NCI-H2171 (cell line): ENCODE results near the gene FAM9A.

Experiments
- DNase-seq: peaks from one replicate; lab custom pipeline; 2025; lab: John Stamatoyannopoulos, UW

Gene FAM9A

DNA sequence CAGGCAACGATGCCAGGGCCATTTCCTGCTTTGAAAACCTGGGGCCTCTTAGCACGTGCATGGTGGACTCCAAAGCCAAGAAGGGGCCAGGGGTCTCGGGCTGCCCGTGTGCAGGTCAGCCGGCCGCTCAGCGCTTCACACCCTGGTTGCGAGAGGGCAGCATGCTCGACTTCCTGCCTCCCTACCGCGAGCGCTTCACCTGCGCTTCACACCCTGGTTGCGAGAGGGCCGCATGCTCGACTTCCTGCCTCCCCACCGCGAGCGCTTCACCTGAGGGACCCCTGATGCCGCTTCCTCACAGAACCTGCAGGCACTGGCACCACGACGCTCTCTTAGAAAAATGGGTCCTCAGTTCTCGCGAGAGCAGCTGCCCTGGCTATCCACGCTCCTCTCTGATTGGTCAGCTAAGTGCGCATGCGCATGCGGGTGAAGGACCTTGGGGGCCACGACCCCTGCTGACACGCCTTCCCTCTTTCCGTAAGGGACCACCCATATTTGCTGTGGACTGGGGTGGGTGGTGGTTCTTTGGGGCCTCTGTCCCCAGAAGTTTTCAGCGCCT lies at the start of gene FAM9A:
Gene FAM9A, minus strand, starts transcription at position 343 of the 559 bp plus-strand sequence. CDS start 1,212 bp downstream, outside the sequence.
- DNase-seq, result no peak

DNA sequence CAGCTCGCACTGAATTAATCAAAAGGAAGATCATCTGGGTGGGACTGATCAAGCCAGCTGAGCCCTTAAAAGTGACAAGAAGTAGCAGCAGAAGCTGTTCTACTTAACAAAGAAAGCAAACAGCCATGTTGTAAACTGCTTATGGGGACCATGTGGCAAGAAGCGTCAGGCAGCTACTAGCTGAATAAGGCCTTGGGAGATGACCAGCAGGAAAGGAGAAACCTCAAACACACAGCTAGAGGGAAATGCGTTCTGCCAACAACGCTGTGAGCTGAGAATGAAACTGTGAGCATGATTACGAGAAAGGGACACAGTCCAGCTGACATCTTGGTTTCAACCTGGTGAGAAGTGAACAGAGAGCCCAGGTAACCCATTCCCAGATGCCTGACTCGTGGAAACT lies 49.3 kb upstream of the FAM9A start:
- DNase-seq, result no peak

DNA sequence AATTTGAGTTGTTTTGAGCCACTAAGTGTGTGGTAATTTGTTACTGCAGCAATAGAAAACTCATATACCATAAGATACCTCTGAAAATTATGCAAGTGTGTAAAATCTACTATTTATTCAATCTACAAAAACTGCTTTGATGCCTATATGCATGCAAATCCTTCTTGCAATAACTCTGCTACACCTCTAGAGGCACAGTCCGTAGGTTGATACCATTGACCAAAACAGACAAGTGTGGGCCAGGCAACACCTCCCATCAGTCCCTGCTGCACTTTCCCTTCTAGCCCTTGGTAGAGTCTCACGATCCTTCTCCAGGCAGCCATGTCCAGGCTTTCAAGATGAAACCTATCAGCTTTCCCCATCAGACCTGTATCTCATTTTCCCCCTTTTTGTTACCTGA lies 48.8 kb upstream of the FAM9A start:
- no peak for DNase-seq

DNA sequence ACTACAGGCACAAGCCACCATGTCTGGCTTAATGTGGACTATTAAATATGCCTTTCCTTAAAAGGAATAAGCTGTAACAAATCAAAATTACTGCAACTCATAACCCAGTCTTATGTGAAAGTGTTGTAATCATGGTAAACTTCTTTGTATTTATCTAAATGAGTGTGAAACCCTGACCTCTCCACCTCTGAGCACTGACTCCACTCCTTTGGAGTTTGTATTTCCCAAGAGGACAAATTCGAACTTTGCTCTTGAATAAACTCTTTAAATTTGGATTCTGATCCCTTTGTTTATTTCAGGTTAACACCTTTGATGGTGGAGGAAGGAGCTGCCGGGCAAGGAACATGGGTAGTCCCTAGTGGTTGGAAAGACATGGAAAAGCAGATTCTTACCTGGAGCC lies 48.3 kb upstream of the FAM9A start:
- DNase-seq, result no peak

DNA sequence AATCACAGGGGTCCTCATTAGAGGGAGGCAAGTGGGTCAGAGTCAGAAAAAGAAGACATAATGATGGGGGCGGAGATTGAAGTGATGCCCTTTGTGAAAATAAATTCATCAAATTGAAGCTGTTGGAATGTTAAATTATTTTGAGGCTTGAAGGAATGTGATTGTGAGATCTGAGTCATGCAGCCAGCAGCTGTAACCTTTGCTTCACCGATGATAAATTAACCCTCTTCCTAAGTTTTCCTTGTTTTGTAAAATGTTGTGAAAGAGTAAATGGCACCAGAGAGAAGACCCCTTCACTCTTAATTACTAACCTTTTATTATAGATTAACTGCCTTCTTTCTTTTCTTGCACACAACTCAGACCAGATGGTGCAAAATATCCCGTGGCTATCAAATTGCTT lies 47.7 kb upstream of the FAM9A start:
- DNase-seq, result no peak

DNA sequence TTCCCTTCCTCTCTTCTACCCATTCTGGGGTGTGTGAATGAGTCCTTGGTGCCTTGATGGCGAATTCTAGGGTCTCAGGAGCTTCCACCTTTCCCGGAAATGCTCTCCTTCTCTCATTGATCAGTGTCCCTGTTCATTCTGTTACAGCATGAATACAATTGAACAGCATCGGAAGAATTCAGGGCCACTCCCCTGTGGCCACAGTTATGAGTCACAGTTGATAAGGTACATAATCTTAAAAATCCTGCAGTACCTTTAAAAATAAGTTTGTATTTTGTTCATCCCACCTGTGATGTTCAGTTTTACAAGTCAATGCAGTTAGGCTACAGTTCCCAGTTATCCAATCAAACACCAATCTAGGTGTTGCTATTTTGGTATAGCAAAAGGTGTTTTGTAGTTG lies 47.3 kb upstream of the FAM9A start:
- no peak for DNase-seq

DNA sequence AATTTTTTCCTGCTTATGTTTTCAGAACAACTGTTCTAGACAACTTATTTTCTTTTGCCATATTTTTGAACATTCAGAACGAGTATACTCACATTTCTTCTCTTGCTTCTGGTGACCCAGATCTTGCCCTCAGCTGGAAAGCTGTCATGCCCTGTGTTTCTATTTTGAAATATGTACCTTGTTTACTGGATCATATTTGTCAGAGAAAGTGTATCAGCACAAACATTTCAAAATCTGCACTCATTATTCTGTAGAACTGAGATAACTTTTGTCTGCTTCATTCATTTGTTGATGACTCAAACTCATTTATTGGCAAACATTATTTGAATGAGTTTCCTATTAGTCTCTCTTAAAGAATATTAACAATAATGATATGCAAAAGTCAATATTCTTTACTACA lies 46.2 kb upstream of the FAM9A start:
- no peak for DNase-seq

DNA sequence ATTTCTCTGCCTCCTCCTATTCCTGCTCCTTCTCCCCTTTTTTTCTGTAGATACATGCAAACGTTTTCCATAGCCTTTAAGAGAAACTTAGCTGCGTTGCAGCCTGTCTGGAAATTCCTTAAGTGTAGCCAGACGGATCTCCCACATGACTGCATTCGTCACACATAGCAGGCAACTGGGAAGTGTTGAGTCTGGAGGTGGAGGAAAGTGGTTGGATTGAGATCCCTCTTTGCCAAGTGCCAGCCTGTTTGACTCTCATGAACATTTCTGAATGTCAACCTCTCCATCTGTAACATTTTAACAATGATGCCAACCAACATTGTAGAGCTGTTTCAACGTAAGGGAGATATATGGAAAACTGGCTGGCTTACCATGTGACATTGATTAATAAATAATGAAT lies 45.1 kb upstream of the FAM9A start:
- no peak for DNase-seq

DNA sequence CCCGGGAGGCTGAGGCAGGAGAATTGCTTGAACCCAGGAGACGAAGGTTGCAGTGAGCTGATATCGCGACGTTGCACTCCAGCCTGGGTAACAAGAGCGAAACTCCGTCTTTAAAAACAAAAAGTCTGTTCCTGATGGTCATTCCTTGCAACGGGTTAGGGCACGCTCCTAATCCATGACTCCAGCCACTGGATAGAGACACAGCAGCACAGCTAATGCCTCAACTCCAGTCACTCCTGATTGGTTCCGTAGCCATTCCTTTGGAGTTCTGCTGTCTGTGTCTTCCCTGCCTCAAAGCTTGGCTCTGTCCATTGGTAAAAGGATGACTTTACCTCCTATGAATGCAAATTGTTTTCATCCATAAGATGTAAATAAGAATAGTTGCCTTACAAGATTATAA lies 44.3 kb upstream of the FAM9A start:
- DNase-seq, result no peak

DNA sequence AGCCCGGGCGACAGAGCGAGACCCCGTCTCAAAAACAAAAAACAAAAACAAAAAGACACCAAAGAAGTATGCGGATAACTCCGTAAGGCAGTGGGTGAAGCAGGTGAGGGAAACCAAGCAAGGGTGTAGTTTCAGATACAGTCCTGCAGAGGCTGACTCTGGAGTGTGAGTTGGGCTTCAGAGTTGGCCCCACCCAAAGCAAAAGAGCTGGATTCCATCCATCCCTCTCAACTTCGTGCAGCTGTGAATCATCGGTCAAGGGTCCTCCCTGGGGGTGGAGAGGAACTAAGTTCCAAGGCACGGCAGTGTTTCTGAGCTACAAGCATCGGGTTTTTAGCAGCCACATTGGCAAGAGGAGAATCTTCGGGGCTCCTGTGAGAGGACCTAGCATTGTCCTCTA lies 43.9 kb upstream of the FAM9A start:
- DNase-seq, result no peak

DNA sequence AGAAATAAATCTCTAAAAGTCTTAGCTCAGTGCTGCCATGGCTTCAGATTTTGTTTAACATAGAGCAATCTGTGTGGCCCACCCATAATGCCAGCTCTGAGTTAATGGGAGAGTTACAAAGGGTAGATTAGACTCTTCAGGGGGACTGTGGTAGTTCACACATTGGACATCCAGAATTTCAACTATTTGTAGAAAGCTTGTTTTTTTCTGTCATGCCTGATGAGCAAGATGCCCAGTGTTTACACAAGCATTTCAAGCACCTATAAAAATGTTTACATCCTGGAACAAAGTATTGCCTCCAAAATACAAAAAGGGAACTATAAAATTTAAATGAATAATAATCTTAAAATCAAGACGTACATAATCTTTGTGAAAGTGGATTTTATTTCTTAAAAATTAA lies 43.0 kb upstream of the FAM9A start:
- DNase-seq, result no peak

DNA sequence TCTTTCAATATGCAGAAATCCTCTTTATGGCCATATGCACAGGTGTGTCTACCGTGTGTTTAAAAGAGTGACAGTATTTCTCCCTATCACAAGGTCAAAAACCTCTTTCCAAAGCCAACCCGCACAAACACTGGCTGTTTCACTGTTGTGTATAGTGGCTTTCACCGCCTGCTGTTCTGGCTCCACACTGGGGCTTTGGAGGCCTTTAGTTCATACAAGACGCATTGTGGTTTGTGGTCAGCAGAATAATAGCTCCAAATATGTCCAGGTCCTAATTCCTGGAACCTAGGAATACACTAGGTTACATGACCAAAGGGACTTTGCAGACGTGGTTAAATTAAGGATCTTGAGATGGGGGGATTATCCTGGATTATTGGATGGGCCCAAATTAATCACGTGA lies 40.7 kb upstream of the FAM9A start:
- DNase-seq, result no peak

DNA sequence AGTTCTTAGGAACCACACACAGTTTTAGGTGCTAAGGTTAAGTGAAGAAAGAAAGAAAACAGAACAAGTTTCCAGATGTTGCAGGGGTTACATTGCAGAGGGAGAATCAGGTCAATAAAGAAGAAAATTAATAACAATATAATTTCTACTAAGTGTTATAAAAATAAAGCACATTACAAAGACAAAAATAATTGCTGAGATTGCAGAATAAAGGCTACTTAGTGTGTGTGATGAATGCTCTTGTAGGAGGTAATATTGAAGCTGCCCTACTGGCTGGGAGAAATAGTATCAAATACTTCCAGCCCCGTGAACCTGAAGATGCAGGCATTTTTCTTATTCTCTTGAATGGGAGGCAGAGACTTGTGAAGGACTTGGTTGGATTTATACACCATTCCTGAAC lies 33.2 kb upstream of the FAM9A start:
- DNase-seq, result no peak

DNA sequence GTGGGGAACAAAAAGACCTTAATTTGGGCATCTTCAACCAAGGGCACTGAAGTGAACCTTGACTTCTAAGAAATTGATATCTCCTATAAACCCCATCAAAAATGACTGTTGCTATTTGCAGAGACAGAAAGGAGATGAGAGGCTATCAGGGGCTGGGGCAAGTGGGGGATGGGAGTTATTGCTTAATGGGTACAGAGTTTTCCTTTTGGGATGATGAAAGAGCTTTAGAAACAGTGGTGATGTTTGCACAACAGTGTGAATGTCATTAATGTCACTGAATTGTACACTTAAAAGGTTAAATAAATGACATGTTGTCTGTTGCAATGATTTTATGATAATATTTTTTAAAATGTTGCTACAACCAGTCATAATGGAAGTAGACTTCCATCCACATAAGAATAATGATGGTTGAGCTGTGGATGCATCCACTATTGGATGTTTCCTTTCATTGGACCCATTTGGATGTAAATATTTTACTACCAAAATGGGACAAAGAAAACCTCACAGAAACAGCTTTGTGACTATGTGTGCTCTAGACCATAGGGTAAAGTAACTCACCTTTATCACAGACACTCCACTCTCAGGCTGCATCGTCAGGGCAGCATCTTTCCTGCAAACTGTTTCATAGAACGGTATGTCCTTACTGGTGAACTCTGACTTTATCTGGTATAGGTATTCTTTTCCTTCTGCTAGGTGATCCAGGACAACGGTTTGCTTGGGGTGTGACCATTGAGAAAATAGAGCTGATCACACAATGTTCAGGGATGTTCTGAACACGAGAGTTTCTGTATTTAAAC lies 31.6 kb upstream of the FAM9A start:
- no peak for DNase-seq

DNA sequence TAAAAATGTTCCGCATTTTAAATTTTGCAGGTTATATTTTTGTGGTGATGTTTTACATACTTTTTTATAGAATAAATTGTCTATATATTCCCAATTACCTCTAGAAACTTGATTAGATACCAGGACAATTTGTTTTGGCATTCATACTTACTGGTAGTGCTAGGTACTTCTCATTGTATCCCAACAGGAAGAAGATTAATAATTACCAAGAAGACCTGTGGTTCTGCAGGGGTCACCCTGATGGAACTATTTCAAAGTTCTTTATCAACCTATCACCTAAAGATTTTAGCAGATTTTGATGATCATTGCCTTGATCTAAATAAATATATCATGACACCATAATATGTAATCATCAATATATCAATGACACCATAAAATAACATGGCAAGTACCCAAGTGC lies 22.5 kb upstream of the FAM9A start:
- no peak for DNase-seq

DNA sequence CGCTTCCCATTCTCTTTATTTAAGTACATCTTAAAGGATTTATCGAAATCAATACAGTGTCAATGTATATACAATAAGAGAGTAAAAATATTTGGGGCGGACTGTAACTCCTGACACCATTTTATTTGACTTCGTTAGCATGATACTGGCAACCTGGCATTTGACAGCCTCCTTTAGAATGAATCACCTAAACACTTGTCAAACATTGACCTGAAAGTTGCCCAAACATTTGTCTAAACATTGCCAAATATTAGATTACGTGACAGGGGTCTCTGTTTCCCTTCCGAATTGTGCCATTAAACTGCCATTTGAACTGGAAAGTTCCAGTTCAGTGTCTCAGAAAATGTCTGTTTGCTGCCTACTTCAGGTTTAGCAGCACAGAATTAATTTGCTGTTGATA lies 20.8 kb upstream of the FAM9A start:
- no peak for DNase-seq

DNA sequence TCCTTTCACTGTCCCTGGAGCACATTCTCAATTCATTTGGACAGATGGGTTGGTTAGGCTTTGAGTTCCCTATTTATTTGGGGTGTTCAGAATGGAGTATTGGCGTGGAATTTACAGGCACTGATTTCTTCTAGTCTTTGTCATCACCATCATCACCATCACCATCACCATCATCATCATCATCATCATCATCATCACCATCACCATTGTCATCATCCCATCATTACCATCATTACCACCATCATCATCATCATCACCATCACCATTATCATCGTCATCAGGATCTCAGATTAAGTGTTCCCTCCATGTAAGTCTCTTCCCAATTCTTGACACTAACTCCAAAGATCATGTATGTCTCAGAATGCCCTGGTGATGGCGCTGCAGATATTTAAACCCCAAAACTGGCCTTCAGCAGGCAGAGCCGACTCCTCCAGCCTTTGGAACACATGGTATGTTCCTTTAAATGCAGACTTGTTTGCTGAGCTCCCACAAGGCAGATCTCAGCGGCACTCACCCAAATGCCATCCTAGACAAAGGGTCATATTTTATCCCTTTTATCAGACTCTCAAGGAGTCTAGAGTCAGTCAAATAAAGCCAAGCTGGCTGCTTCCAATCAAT lies 19.8 kb upstream of the FAM9A start:
- no peak for DNase-seq

DNA sequence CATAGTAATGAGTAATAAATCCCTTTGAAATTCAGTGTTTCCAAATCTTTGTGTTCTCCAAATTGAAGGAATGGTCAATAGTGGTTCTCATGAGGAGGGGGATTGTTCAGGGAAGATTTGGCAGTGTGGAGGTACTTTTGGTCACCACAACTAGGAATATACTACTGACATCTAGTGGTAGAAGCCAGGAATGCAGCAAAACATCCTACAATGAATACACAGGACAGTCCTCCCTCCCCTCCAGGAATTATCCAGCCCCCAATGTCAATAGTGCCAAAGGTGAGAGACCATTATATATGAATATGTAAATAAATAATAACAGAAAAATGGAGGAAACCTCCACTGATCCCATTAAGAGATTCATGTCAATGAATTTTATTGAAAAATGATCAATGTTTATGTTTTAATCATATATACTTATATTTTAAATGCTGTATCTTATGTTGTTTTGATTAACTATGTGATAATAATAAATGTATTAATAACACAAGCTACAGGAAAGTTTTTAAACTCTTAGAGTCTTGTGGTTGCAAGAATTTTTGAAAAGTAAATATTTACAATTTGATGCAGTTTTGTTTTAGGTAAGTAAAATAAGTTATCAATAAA lies 14.4 kb upstream of the FAM9A start:
- no peak for DNase-seq

DNA sequence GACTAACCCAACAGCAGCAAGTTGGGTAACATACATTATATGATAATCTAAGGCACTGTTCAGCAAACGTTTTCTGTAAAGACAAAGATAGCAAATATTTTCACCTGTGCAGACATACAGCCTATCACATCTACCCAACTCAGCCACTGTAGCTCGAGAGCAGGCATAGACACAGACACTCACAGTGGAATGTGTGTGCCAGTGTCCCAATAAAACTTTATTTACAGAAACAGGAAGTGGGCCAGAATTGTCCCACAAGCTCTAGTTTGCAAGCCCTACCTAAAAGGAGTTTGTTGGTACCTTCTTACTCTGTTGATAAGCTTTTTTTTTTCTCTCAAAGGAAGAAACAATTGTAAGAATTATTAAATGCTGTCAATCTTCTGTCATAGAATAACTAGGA lies 11.9 kb upstream of the FAM9A start:
- DNase-seq, result no peak

DNA sequence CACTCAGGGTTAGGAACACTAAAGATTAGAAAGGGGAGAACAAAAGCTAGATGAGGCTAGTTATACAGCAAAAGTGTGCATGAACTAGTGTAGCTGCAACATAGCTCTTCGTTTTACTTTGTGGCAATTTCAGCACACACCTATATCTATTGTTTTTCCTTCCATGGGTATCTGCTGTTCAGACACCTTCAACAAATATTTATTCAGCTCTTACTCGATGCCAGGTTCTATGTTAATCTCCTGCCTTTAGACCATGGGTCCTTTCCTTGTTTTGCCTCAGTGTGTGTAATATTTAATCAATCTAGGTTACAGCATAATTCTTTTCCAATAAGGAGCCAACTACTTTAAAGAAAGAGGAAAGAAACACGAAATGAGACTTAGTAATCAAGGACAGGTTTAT lies 10.4 kb upstream of the FAM9A start:
- DNase-seq, result no peak

DNA sequence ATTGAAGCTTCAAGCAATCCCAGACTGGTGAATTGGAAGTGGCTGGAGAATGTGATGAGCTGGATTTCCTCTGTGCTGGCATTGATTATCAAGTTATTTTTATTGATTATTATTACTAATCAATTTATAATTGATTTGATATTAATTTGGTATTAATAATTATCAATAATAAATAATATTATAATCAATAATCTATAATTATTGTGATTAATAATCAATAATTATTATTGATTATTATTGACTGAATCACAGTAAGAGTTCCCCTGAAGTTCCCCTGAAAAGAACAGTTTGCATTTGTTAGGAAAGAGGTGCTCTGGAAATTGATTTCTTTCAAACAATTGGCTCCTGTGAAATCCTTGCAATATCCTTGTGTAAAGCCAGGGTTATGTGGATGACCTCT lies 7.5 kb upstream of the FAM9A start:
- no peak for DNase-seq

DNA sequence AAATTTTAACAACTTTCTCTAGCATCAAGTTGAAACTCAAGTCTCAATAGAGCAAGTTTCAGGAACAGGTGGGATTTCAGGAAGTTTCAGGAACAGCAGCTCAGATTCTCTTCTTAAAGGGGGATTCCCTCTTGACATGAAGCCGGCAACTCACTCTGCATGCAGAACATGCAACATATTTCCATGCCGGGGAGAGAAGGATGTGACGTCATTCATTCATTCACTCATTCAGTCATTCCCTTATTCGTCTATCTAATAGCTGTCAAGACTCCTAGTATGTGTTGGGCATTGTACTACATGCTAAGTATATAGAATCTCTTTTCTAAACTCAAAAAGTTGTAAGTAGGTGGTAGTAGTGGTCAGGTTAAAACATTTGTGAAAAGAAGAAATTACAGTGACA lies 4.8 kb upstream of the FAM9A start:
- DNase-seq, result no peak

DNA sequence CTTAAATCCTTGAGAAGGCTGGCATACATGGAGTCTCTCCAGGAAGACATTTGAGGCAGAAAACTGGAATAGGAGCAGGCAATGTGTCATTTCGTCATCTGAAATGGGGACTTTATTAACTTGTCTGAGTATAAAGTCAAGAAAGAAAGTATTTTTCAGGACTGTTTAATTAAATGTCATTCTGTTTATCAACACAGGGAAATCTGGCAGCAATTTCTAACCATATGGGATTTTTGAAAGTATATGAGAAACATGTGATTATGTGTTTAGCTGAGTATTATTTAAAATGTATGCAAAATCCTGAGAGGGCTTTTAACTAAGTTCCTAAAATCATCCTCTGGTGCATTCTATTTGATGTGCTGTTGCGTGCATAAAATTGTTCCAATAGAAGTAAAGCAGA lies 3.9 kb upstream of the FAM9A start:
- DNase-seq, result no peak
